Measurements from ENCODE around the gene NFKBIA.
"Not testable (repeated sequence)": the region's sequence is repeated elsewhere in the genome, so short reads cannot be mapped to it uniquely, and the experiment has no call there.

The NFKBIA gene

GRCh38 chr14:35366521-35366976 lies 38.0 kb downstream of the NFKBIA start:
- no peak for DNase-seq

- peak; percentile 89 to 99 for DNase-seq
Observed at GRCh38 chr14:35366056-35366451, 38.5 kb downstream of the NFKBIA start.

- DNase-seq = peak; percentile 95 to 99
Observed at GRCh38 chr14:35365130-35366055, 39.2 kb downstream of the NFKBIA start.

GRCh38 chr14:35362911-35363374 lies 41.6 kb downstream of the NFKBIA start:
- peak in 1 of 2 donors; percentile 43 for DNase-seq

- no peak for DNase-seq
Observed at GRCh38 chr14:35362450-35362849, 42.1 kb downstream of the NFKBIA start.

GRCh38 chr14:35361141-35361480 lies 43.4 kb downstream of the NFKBIA start:
- no peak for DNase-seq

GRCh38 chr14:35359655-35360054 lies 44.9 kb downstream of the NFKBIA start:
- not testable (repeated sequence) for DNase-seq

- DNase-seq = no peak
Observed at GRCh38 chr14:35355981-35356841, 48.3 kb downstream of the NFKBIA start.

- DNase-seq = not testable (repeated sequence)
Observed at GRCh38 chr14:35355235-35355634, 49.3 kb downstream of the NFKBIA start.

GRCh38 chr14:35353409-35354172 lies 51.0 kb downstream of the NFKBIA start:
- no peak for DNase-seq

GRCh38 chr14:35352274-35353233 lies 52.0 kb downstream of the NFKBIA start:
- peak; percentile 71 to 83 for DNase-seq

- no peak for DNase-seq
Observed at GRCh38 chr14:35351897-35352273, 52.7 kb downstream of the NFKBIA start.

Data from inflammatory macrophage treated with lipopolysaccharide for 1 hour (primary cell).